HG02678 (cell line): Measurements from ENCODE around the gene TRIM24.
"Not testable (repeated sequence)": the region's sequence is repeated elsewhere in the genome, so short reads cannot be mapped to it uniquely, and the experiment has no call there.

Experiments used
- ATAC-seq: cut with Tn5 transposase; IDR thresholded peaks from one replicate; pipeline ENCODE4 v1.9.1; 2021; ENCODE audit warnings: mild to moderate bottlenecking, moderate library complexity; ENCODE audit not compliant: unreplicated experiment

Gene TRIM24

DNA sequence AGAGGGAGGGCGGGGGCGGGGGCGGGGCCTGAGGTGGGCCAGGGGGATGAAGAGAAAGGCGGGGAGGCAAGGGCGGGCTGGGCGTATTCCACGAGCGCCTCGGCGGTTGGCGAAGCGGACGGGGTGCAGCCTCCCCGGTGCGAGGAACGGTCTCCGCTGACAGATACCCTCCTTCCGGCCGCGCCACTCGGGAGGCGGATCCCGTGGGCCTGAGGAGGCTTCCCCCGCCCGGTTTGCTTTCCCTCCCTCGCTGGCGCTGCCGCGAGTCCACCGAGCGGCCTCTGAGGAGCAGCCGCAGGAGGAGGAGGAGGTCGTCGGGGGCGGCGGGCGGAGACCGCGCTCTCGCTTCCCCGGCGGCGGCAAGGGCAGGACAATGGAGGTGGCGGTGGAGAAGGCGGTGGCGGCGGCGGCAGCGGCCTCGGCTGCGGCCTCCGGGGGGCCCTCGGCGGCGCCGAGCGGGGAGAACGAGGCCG, at the start of gene TRIM24:
Gene TRIM24, plus strand, starts transcription at position 84 of the 473 bp plus-strand sequence. Its CDS starts 290 bp downstream, at position 374.
- ATAC-seq = peak; percentile 75

DNA sequence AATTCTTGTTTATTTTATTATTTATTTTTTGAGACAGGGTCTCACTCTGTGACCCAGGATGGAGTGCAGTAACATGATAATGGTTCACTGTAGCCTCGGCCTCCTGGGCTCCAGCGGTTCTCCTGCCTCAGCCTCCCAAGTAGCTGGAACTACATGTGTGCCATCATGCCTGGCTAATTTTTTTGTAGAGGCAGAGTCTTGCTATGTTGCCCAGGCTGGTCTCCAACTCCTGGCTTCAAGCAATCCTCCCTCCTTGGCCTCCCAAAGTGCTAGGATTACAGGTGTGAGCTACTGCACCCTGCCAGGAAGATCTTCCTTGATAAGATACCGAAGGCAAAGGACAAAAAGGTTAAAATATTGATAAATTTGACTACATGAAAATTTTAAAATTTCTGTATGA, 48.0 kb upstream of the TRIM24 start:
- not testable (repeated sequence) for ATAC-seq

DNA sequence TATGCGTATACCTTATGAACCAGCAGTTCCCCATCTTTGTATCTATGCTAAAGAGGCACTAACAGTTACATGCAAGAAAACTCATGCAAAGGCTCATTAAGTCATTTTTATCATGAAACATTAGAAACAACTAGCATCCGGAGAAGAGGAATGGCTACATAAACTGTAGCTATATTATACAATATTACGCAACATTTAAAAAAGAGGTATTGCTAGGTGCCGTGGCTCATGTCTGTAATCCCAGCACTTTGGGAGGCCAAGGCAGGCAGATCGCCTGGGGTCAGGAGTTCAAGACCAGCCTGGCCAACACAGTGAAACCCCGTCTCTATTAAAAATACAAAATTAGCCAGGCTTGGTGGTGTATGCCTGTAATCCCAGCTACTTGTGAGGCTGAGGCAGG, 47.1 kb upstream of the TRIM24 start:
- not testable (repeated sequence) for ATAC-seq

DNA sequence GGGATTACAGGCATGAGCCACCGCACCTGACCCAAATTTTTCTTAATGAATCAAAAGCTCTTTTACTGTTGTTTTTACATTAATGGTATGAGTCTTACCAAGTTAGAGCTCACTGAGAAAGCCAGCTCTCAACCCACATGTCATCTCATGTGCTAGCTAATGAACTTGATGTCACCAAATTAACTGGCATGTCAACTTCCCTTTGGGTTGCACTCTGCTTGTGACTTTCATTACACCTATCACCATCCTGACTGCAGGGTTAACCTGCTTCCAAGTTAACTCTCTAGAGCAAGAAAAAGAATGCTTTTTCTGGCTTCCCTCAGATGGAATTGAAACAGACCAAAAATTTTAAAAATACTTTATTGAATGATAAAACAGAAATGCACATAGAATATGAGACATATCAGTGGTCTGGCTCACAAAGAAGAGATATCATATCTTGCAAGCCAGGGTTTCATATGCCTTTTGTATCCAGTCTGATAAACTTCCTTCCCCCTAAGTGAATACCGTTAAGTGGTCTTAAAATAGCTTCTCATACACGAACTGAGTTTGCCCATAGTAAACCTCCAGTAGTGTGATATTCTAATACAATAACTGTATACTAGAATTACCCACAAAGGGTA, 42.9 kb upstream of the TRIM24 start:
- no peak for ATAC-seq

DNA sequence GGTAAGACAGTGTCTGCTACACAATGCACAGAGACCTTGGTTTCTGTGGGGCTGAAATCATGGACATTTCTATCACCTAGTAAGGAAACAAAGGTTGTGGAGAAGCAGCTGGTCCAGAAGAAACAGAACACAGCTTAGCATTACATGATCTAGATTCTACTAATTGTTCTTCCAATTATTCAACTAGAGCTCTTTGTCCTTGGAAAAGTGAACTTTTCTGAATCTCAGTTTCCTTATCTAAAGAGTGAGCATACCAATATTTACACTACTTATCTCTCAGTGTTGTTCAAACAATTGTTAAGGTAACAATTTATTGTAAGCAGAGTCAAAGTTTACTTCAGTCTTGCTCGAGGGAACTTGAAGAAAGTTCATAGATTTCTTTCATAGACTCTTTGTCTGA, 42.3 kb upstream of the TRIM24 start:
- no peak for ATAC-seq

DNA sequence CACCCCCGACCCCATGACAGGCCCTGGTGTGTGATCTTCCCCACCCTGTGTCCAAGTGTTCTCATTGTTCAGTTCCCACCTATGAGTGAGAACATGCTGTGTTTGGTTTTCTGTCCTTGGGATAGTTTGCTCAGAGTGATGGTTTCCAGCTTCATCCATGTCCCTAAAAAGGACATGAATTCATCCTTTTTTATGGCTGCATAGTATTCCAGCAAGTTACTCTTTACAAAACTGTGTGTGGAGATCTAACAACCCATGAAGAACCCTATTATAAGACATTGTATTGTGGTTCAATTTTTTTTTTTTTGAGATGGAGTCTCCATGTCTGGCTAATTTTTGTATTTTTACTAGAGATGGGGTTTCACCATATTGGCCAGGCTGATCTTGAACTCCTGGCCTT, 41.7 kb upstream of the TRIM24 start:
- ATAC-seq = not testable (repeated sequence)

DNA sequence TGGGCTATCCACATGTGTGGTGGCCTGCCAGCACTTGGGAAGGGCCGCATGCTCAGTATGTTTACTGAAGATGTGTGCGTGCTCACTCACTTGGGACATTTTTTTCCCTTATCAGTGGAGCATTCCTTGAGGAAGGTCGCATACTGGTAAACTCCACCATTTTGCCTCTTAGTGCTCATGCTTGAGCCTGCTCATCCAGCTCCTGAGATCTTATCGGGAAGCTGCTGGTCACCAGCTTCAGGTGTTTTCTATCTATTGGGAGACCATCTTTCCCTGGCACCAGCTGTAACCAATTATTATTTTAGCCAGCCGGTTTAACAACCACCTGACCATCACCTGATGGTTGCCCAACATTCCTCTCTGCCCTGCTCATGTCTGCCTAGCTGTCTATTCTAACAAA, 35.0 kb upstream of the TRIM24 start:
- no peak for ATAC-seq

DNA sequence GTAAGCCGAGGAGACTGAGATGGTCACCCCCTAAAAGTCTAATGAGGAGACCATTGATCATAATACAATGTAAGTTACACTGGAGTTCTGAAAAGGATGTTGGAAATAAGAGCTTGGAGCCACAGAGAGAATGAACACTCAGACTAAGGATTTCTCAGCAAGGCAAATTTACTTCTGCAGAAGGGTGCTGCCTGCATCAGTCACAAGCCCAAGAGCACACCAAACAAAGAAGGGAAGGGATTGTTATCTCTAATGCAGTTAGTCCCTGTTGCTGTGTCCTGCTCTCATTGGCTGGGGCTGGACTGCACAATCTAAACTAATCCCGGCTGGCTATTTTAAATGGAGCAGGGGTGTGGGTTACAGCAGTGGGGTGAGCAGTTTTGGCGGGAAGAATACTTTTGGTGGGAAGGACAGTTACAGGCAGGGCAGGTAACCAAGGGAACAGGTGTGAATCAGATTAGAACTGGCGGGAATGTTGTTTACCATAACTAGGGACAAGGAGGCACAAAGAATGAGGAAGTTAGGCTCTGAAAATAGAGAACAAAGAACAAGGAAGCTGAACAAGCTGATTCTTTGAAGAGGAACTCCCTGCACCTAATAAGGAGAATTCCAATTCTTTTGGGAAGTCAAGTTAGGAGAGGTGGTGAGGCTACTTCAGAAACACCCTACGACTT, 30.3 kb upstream of the TRIM24 start:
- no peak for ATAC-seq

DNA sequence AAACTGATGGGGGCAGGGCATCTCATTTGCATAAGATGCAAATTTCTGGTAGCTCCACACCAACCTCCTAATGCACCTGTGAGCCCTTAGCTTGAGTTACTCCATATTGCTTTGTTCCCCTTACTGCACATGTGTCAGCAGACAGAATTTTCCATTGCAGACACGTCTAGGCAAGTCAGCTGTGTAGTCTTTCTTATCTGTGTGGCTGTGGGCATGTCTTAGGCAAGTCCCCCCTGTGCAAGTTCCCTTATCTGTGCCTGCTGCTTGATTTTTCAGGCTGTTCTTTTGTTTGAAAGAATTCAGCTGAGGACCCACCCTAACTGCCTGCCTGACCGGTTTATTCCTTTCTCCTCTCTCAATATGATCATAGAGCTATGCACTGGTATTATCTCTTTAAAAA, 28.5 kb upstream of the TRIM24 start:
- ATAC-seq = no peak

DNA sequence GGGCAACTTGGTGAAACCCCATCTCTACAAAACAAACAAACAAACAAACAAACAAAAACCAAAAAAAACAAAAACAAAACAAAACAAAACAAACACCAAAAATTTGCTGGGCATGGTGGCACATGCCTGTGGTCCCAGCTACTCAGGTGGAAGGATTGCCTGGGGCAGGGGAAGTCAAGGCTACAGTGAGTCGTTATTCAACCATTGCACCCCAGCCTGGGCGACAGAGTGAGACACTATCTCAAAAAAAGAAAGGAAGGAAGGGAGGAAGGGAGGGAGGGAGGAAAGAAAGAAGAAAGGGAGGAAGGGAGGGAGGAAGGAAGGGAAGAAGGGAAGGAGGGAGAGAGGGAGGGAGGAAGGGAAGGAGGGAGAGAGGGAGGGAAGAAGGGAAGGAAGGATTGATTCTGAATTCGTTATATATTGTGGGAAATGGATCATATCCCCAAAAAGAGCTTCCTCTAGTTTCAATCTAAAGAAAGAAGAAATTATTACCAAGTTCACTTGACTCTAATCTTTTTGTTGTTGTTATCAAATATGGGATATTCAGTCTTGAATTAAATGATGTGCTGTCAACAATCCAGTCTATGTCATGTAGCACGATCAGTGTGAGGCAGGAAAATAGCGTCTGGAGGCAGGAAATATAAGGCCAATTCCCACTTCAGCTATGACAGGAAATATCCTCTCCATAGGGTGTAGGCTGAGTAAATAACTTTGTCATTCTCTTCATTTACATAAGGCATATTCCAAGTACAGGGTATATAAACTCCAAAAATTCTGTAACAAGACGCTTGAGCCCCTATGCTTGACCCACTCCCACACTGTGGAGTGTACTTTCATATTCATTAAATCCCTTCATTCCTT, 26.2 kb upstream of the TRIM24 start:
- no peak for ATAC-seq

DNA sequence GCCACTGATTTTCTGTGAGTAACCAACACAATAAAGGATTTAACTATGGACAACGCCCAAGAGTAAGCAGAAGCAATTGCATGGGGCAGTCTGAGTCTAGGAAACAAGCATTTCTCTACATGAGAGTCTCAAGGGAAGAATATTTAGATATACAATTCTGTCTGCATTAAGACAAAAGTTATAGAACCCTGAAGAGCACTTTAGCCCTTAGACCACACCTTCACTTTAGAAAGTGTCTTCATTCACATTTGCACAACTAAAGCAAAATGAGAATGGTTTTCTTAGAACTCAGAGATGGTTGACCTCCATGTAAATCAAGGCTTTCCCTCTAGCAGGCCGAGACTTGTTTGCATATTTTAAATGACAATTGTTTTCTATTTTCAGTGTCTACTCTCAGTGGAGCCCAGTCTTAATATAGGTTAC, 25.5 kb upstream of the TRIM24 start:
- ATAC-seq = no peak

DNA sequence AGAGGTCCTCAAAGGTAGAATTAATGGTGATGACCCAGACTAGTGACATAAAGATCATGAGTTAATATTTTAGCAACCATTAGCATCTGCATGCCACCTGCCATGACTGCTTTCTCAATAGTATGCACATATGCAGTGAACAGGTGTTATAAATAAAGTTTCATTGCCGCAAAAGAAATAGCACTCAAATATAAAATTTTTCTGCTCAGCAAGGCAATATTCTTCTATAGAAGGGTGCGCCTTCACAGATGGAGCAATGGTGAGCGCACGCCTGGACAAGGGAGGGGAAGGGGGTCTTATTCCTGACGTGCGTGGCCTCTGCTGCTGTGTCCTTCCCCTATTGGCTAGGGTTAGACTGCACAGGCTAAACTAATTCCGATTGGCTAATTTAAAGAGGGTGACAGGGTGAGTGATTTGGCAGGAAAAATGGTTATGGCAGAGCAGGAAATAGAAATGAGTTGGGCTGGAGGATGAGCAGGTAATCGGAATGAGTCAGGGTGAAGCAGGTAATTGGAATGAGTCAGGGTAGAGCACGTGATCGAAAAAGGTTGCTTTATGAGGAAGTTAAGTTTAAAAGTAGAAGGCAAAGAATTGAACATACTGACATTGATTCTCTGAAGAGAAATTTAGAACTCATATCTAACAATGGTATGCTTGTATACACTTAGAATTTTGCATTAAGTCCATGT, 24.7 kb upstream of the TRIM24 start:
- ATAC-seq = no peak

DNA sequence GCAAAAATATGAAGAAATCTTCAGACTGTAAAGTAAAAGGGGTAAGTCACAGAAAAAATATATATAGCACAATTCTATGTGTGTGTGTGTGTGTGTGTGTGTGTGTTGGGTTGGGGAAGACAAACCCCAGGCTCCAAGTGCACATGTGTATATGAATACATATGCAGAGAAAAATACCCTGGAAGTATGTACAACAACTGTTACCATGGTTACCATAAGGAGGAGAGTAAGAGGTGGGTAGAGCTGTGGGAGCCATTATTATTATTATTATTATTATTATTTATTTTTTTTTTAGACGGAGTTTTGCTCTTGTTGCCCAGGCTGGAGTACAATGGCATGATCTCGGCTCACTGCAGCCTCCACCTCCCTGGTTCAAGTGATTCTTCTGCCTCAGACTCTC, 23.7 kb upstream of the TRIM24 start:
- ATAC-seq = no peak

DNA sequence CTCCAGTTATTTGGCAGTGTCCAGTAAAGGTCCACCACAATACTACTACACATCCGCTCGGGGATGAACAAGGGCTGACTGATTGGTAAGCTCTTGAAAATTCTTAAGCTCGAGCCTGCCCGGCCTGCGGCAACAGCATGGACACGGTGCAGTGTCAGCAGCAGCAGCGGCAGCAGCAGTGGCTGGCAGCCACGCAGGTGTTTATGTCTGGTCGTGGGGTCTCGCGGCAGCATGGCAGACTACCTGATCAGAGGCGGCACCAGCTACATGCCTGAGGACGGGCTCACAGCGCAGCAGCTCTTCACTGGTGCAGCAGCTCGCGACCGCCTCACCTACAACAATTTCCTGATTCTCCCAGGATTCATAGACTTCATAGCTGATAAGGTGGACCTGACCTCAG, 19.6 kb upstream of the TRIM24 start:
- no peak for ATAC-seq

DNA sequence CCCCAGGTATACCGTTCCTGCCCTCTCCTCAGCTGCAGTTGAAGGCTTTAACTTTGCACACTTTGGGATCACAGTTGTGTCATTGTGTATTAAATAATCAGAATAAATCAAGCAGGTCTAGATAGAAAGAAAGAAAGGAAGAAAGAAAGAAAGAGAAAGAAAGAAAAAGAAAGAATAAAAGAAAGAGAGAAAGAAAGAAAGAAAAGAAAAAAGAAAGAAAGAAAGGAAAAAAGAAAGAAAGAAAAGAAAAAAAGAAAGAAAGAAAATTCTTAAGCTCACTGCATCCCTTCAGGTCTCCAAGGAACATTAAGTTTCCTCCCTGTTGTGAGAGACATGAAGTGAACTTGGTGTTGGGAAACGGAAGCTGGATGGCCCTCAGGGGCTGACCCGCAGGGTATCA, 17.2 kb upstream of the TRIM24 start:
- ATAC-seq = no peak

DNA sequence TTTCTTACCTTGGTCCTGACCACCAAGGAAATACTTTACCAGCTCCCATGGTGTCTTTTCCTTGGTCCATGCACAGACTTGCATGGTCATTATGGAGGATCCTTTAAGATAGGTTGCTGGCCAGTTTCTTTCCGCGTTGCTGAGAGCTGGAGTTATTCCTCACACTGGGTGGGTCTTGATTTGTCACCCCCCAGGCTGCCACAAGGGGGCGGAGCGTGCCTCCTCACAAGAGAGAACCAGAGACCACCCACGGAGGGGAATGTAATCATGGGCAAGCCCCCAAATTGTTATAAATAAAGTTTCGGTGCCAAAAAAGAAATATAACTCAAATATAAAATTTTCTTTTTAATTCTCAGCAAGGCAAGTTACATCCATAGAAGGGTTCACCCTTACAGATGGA, 10.5 kb upstream of the TRIM24 start:
- ATAC-seq = no peak

DNA sequence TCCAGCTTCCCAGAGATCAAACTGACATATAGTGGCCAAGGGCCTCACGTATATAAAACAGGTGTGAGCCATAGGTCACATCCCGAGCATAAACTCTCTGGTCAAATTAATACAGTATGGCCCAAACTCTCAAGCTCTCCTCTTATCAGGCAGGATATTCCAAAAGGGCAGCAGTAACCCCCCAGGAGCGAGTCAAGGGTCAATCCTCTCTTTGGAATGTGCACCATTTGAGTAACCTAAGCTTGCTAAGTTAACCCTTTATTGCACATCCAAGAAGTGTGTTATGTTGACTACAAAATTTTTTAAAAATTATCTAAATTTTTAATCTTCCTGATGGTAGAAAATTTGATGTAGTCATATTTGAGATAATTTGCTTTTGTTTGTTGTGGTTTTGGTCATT, 4.5 kb upstream of the TRIM24 start:
- no peak for ATAC-seq

DNA sequence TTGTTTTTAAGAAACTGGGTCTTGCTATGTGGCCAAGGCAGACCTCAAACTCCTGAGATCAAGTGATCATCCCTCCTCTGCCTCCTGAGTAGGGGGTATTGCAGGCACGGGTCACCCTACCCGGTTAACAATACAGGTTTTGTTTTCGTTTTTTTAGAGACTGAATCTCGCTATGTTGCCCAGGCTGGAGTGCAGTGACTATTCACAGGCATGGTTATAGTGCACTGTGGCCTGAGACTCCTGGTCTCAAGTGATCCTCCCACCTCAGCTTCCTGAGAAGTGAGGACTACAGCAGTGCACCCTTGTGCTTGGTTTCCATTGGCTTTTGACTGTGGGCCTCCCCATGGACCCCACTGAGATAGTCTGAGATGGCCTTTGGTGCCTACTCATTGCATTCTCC, 3.8 kb upstream of the TRIM24 start:
- ATAC-seq = no peak

DNA sequence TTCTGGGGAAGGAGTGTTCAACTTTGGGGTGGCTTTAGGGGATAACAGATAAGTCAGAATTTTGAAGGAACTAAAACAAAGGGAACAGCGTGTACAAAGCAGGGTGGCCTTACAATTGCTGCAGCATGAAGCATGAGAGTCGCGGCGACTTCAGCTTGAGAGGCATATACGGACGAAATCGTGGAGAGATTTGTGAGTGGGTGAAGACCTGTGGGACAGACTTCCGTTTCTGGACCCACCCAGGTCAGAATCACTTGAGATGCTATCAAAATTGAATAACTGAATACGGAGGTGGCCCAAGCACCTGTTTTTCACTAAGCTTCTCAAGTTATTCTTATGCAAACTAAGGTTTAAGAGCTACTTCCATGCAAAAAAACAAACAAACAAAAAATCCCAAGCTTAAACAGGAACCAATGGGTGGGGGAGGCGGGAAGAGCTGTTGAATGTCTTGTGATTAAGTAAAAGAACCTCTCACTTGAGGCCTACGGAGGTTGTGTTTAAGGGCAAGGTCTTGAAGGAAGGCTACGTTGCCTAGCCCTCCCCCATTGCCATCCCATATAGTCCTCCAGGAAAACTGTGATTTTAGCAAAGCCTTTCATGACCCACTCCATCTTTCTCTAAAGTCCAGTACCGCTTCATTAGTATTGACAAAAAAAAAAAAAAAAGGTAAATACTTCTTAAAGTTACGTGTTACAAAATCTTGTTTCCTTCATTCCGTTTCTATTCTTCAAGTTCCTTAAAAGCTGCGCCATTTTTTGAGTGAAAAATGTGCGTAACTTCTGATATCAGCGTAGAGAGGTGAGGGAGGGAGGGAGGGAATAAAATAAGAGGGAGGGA, 1.3 kb upstream of the TRIM24 start:
- no peak for ATAC-seq
